Progenitor cell of endocrine pancreas (in vitro differentiated cells): ENCODE measurements around the gene UBE2L6. TPM values are rescaled to one million over a fixed set of nuclear protein-coding genes. Genes with fewer than 3 reads are reported as not detected.

Experiments
- DNase-seq: peaks from one replicate; pipeline ENCODE4 v3.0.0; 2021; ENCODE audit warnings: low spot score; ENCODE audit not compliant: unreplicated experiment
- H3K27ac Mint-ChIP-seq: 2 replicates; pipeline ENCODE4 v1.8.0; 2021; ENCODE audit warnings: mild to moderate bottlenecking, moderate library complexity, mixed read lengths
- H3K27me3 Mint-ChIP-seq: 2 replicates; pipeline ENCODE4 v1.8.0; 2021; ENCODE audit warnings: mixed read lengths
- H3K36me3 Mint-ChIP-seq: 2 replicates; pipeline ENCODE4 v1.8.0; 2022; ENCODE audit warnings: mixed read lengths; ENCODE audit not compliant: insufficient read depth
- H3K4me1 Mint-ChIP-seq: 2 replicates; pipeline ENCODE4 v1.8.0; 2021; ENCODE audit warnings: low read depth, mixed read lengths
- H3K4me3 Mint-ChIP-seq: 2 replicates; pipeline ENCODE4 v1.8.0; 2021; ENCODE audit warnings: low read depth, mild to moderate bottlenecking, moderate library complexity, mixed read lengths
- H3K9me3 Mint-ChIP-seq: 2 replicates; pipeline ENCODE4 v1.8.0; 2021; ENCODE audit warnings: low read depth, mixed read lengths
- total RNA-seq: library from RNA; stranded (reverse); gene quantifications from 2 replicates; pipeline ENCODE4 v1.2.1, GENCODE V29; 2021
- TF ChIP-seq, protein P1 (sequence below): fragments of 200-600 bp; sonication (generic); IDR thresholded peaks from one replicate; pipeline ENCODE4 v1.5.0; 2021; ENCODE audit warnings: antibody characterized with exemption, mild to moderate bottlenecking; ENCODE audit not compliant: unreplicated experiment

Gene UBE2L6
- total RNA-seq, 1 donor from 2014 or later = 34.3 TPM

DNA sequence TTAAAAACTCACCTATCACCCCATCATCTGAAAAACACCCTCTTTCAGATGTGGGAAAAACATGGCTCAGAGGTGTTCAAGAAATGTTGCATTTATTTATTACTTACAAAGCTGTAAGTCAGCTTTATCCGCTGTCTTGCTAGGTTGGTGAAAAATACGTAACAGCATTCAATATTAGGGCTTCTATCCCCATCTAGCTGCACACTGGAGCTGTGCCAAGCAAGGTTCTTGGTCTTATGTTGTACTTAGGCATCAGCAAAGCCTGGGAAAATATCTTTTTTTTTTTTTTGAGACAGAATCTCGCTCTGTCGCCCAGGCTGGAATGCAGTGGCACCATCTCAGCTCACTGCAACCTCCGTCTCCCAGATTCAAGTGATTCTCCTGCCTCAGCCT is 37.6 kb upstream of the UBE2L6 start:
- Mint-ChIP-seq H3K9me3 (no peaks in the 10 kb centered on the region), H3K27me3 (no peaks in the 10 kb centered on the region), H3K36me3 (peaks cover 23% of the 10 kb centered on the region), H3K4me1 (no peaks in the 10 kb centered on the region), H3K27ac (no peak overlapping the region), H3K4me3 (no peak overlapping the region)
- TF ChIP-seq, protein P1, sequence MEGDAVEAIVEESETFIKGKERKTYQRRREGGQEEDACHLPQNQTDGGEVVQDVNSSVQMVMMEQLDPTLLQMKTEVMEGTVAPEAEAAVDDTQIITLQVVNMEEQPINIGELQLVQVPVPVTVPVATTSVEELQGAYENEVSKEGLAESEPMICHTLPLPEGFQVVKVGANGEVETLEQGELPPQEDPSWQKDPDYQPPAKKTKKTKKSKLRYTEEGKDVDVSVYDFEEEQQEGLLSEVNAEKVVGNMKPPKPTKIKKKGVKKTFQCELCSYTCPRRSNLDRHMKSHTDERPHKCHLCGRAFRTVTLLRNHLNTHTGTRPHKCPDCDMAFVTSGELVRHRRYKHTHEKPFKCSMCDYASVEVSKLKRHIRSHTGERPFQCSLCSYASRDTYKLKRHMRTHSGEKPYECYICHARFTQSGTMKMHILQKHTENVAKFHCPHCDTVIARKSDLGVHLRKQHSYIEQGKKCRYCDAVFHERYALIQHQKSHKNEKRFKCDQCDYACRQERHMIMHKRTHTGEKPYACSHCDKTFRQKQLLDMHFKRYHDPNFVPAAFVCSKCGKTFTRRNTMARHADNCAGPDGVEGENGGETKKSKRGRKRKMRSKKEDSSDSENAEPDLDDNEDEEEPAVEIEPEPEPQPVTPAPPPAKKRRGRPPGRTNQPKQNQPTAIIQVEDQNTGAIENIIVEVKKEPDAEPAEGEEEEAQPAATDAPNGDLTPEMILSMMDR = no peak
- DNase-seq = no peak

DNA sequence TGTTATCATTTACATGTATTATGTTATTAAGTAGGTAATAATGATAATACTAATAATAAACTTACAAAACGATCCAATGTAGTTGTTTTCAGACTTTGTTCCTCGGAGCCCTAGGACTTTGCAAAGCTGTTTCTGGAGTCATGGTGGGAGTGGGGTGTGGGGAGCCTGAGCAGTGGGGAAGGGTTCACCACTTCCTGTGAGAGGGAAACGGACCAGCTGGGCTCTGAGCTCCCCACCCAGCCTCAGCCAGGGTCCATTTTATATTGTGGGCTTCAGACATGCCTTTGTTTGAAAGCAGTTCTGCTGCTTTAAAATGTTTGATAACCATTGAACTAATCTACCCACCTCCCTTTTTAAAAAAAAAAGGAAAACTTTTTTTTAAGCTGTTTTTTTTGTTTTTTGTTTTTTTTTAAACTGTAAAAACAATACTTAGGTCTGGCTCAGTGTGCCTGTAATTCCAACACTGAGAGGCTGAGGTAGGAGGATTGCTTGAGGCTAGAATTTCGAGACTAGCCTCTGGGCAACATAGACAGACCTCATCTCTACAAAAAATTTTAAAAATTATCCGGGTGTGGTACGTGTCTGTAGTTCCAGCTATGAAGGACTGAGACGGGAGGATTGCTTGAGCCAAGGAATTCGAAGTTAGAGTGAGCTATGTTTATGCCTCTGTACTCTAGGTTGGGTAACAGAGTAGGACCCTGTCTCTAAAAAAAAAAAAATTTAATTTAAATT is 37.0 kb upstream of the UBE2L6 start:
- Mint-ChIP-seq H3K27me3 (no peaks in the 10 kb centered on the region), H3K4me1 (peaks cover under 1% of the 10 kb centered on the region), H3K4me3 (no peak overlapping the region), H3K27ac (no peak overlapping the region), H3K9me3 (no peaks in the 10 kb centered on the region), H3K36me3 (peaks cover 24% of the 10 kb centered on the region)
- TF ChIP-seq, protein P1 = no peak
- no peak for DNase-seq

DNA sequence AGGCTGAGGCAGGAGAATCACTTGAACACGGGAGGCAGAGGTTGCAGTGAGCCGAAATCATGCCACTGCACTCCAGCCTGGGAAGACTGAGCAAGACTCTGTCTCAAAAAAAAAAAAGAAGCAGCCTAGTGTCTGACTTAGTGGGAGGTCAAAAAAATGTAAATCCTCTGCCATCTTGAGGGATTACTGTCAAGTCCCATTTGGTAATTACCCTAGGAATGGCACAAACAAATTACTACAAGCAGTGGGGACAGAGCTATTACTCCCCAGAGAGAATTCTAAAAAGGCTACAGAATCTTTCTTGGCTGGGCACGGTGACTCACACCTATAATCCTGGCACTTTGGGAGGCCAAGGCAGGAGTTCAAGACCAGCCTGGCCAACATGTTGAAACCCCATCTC is 33.8 kb upstream of the UBE2L6 start:
- Mint-ChIP-seq H3K9me3 (no peaks in the 10 kb centered on the region), H3K4me1 (peaks cover 16% of the 10 kb centered on the region), H3K4me3 (no peak overlapping the region), H3K27ac (no peak overlapping the region), H3K36me3 (peaks cover 17% of the 10 kb centered on the region), H3K27me3 (no peaks in the 10 kb centered on the region)
- TF ChIP-seq, protein P1 = no peak
- DNase-seq = no peak

DNA sequence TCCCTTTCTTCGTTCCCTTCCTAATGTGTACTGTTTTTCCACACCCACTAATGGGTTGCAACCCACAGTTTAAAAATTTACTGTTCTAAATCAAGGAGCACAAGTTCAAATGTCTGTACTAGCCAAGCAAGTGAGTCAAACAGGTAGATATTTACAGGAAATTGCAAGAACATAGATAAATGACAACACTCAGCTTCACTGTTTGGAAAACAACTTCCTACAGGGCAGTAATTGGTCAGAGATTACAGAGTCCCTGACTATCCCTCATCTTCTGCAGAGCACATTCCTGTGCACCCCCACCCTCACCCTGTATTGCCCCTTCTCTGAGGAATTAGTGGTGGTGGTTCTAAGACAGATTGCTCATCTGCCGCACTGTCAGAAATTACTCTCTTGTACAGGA is 31.9 kb upstream of the UBE2L6 start:
- H3K4me1 Mint-ChIP-seq = peaks cover 26% of the 10 kb centered on the region
- TF ChIP-seq, protein P1 = no peak
- no peaks in the 10 kb centered on the region for H3K9me3 Mint-ChIP-seq
- H3K27me3 Mint-ChIP-seq = no peaks in the 10 kb centered on the region
- H3K4me3 Mint-ChIP-seq = peak overlapping the region; percentile 73
- peak overlapping the region; percentile 82 for H3K27ac Mint-ChIP-seq
- peaks cover 14% of the 10 kb centered on the region for H3K36me3 Mint-ChIP-seq
- DNase-seq = no peak

DNA sequence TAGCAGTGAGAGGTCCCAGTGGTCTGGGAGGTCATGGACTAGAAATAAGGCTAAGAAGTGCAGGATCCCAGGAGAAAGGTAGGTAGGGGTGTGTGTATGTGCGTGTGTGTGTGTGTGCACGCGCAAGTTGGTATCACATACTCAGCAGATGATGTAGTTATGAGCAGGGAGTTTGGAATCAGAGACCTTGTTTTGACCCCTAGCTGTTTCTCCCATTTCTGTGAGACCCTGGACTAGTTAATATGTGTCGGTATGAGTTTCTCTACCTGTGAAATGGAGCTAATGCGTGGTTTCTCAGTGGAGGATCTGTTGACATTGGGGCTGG is 31.3 kb upstream of the UBE2L6 start:
- Mint-ChIP-seq H3K27me3 (no peaks in the 10 kb centered on the region), H3K9me3 (no peaks in the 10 kb centered on the region), H3K4me1 (peaks cover 32% of the 10 kb centered on the region), H3K4me3 (peak overlapping the region; percentile 73), H3K27ac (peak overlapping the region; percentile 97), H3K36me3 (peaks cover 14% of the 10 kb centered on the region)
- DNase-seq = no peak
- TF ChIP-seq, protein P1 = no peak
